Keratinocyte (primary cell): Measurements from ENCODE around the gene CC2D1B.

Experiments
- CTCF ChIP-seq, 3 experiments: IDR thresholded peaks in 1 of 3; conservative IDR thresholded peaks in 1 of 3; optimal IDR thresholded peaks in 1 of 3; 2 replicates in 2 of 3; 3 replicates in 1 of 3; pipeline versions ENCODE3 to v1.5.1; 2011; ENCODE audit warnings: low read length in 3 of 3, mild to moderate bottlenecking in 3 of 3, moderate library complexity in 2 of 3, control low read depth in 1 of 3, inconsistent platforms in 1 of 3; ENCODE audit not compliant: insufficient read depth in 2 of 3; ENCODE audit errors: extremely low read depth in 1 of 3
- EZH2 ChIP-seq: IDR thresholded peaks from one replicate; pipeline ENCODE4 v1.6.1; 2012; ENCODE audit warnings: inconsistent platforms, mild to moderate bottlenecking, low read length, moderate library complexity

DNA sequence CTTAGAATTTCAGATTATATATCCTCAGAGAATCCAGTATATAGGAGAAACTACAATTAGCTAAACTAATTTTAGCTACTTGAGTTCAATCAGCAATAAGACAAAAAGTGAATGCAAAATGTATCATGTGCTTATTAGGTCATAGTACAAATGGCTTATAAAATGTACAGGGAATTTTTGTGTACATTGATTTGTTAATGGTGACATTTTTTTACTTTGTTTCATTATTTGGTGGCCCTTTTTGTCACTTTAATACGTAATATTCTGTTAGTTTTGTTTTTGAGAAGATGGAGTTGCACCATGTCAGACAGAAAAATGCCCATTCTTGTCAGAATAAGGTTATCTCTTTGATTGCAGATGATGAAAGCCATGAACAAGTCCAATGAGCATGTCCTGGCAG is 33.6 kb downstream of the CC2D1B start:
- TF ChIP-seq CTCF (optimal IDR thresholded peaks at IDR 0.05 in 1 of 3, IDR thresholded peaks at IDR 0.05 in 1 of 3, conservative IDR thresholded peaks at IDR 0.05 in 1 of 3; ENCODE audit: extremely low read depth in 1 of 3, insufficient read depth in 2 of 3, low read length in 3 of 3): no peak
- no peak for TF ChIP-seq EZH2
